Kidney epithelial cell (primary cell): ENCODE results near the gene RAMACL. TPM values are rescaled to one million over a fixed set of nuclear protein-coding genes. Genes with fewer than 3 reads are reported as not detected.

Experiments
- DNase-seq: peaks from one replicate; pipeline ENCODE4 v3.0.0-alpha.2; 2010; ENCODE audit warnings: low read depth
- H3K27me3 ChIP-seq: 2 replicates; pipeline ENCODE4 v1.6.0; 2011; ENCODE audit warnings: low read length; ENCODE audit not compliant: control insufficient read depth, insufficient read depth
- H3K36me3 ChIP-seq: 2 replicates; pipeline ENCODE4 v1.5.1; 2011; ENCODE audit warnings: low read length; ENCODE audit not compliant: control insufficient read depth, insufficient read depth
- H3K4me3 ChIP-seq: 2 replicates; pipeline ENCODE4 v1.5.1; 2011; ENCODE audit warnings: low read depth, mild to moderate bottlenecking, control low read depth, low read length
- CTCF ChIP-seq: IDR thresholded peaks from 2 replicates; pipeline ENCODE4 v1.5.1; 2011; ENCODE audit warnings: mild to moderate bottlenecking, moderate library complexity, low read length, control low read depth, inconsistent platforms; ENCODE audit not compliant: insufficient read depth, poor library complexity, severe bottlenecking
- total RNA-seq: library from RNA; depleted of rRNA; stranded (reverse); fragments of >200 nt; gene quantifications from 2 replicates; pipeline ENCODE4 v1.2.3, GENCODE V29; 2015

The RAMACL gene
- total RNA-seq, 1 donor from 2014 or later = 0.88 TPM

DNA sequence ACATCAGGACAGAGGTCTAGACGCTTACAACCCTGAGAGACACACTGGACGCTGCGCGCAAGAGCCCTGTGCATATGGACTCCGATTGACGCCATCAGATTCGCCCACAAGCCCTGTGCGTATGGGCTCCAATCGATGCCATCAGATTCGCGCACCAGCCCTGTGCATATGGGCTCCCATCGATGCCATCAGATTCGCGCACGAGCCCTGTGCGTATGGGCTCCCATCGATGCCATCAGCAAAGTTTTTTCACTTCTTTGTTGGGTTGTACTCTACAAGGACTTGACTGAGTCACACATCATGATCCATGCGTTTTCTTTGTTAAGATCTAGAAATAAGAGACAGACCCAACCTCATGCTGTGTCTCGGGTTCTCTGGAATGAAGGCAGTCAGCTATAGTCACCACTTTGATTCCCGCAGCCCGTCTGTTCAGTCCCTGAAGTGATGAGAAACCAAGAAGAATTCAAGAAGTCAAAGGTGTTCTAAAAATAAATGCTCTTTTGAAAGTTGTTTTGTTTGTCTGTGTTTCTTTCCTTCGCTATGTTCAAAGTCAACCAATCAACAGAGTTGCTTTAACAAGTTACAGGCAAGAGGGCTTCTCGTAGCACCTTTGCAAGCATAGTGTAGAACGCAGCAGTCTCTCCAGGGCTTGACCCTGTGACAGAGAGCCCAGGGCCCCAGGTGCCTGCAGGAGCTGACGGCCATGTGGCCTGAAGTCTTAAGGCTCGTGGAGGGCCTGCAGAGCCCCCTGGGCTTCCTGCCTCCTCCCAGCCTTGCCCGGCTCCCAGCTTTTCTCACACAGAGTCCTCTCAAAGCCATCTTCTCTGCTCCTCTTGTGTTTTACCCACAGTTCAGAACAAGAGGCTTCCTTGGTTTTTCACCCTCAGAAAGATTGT is 32.6 kb upstream of the RAMACL start:
- no peak for TF ChIP-seq CTCF
- H3K4me3 ChIP-seq = no peak overlapping the region
- DNase-seq = no peak
- no peaks in the 10 kb centered on the region for H3K36me3 ChIP-seq
- no peaks in the 10 kb centered on the region for H3K27me3 ChIP-seq

- DNase-seq = no peak
- no peak overlapping the region for H3K4me3 ChIP-seq
- no peaks in the 10 kb centered on the region for H3K27me3 ChIP-seq
- H3K36me3 ChIP-seq = no peaks in the 10 kb centered on the region
- TF ChIP-seq CTCF = no peak
Observed at GRCh38 chr6:166618251-166618650, 31.8 kb upstream of the RAMACL start.

GRCh38 chr6:166617359-166617758 is 30.9 kb upstream of the RAMACL start:
- Histone ChIP-seq H3K4me3 (no peak overlapping the region), H3K27me3 (no peaks in the 10 kb centered on the region), H3K36me3 (no peaks in the 10 kb centered on the region)
- no peak for DNase-seq
- TF ChIP-seq CTCF = no peak

DNA sequence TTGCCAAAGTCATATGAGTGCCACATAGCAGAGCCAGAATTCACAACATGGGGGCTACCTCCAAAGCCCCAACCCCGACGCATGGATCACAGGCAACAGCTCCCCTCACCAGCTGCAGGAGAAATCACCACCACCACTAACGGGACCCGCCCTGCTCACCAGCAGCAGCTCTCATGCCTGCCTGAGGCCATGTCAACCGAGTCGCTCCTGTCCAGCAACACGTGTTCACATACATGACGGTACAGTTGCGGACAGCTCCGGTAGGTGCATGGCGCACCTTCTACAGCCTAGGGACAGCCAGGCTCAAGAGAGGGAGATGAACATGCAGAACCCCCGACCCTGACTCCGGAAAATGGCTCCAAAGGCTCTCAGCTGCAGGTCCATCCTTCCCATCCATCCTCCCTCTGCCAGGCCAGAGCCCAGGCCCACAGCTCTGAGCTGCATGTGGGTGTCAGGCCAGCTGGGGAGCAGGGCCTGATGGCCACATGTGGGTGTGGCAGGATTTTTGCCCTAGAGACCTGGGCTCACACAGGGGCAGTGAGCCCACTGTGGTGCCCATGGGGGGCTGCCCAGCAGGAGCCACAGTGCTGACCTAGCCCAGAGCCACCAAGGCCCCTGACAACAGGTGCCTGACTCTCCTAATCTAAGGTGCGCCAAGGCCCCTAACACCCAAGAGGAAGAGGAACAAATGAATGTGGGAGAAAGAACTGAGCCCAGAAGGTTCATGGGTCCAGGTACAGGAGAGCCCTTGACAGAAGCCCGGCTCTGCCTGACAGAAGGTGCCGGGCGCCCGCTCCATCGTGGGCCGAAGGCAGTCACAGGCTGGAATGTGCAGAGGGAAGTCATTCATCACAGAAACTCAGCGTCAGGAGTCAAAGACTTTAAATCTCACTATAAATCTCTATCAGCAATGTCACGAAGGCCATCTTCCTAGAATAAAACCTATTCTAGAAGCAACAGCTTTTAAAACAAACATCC is 30.1 kb upstream of the RAMACL start:
- no peak for TF ChIP-seq CTCF
- H3K4me3 ChIP-seq = no peak overlapping the region
- no peak for DNase-seq
- no peaks in the 10 kb centered on the region for H3K36me3 ChIP-seq
- H3K27me3 ChIP-seq = no peaks in the 10 kb centered on the region

GRCh38 chr6:166615059-166615770 is 28.7 kb upstream of the RAMACL start:
- Histone ChIP-seq H3K36me3 (no peaks in the 10 kb centered on the region), H3K27me3 (no peaks in the 10 kb centered on the region), H3K4me3 (no peak overlapping the region)
- no peak for TF ChIP-seq CTCF
- no peak for DNase-seq
